Activated CD4-positive, alpha-beta T cell treated with anti-CD3 and anti-CD28 coated beads, Interleukin-2, amount 50 U/mL, for 16 hours (primary cell): Measurements from ENCODE around the gene NLRC4.
A peak's percentile ranks its signal among the peaks of the same experiment; 100 is the strongest.
"Not testable (repeated sequence)": the region's sequence is repeated elsewhere in the genome, so short reads cannot be mapped to it uniquely, and the experiment has no call there.

ENCODE experiments used
- DNase-seq: peaks from one replicate; pipeline ENCODE4 v3.0.0-alpha.2; 2020

Gene NLRC4

GRCh38 chr2:32246911-32247310 lies 17.8 kb downstream of the NLRC4 start:
- DNase-seq = no peak

GRCh38 chr2:32242331-32242730 lies 22.4 kb downstream of the NLRC4 start:
- DNase-seq = no peak

- no peak for DNase-seq
Observed at GRCh38 chr2:32237996-32238395, 26.7 kb downstream of the NLRC4 start.

GRCh38 chr2:32237488-32237887 lies 27.2 kb downstream of the NLRC4 start:
- no peak for DNase-seq

GRCh38 chr2:32235315-32235714 lies 29.4 kb downstream of the NLRC4 start:
- DNase-seq = no peak

GRCh38 chr2:32231959-32232358 lies 32.7 kb downstream of the NLRC4 start:
- no peak for DNase-seq

- DNase-seq = no peak
Observed at GRCh38 chr2:32229635-32230034, 35.1 kb downstream of the NLRC4 start.

GRCh38 chr2:32228181-32228580 lies 36.5 kb downstream of the NLRC4 start:
- DNase-seq = no peak

GRCh38 chr2:32227492-32227891 lies 37.2 kb downstream of the NLRC4 start:
- no peak for DNase-seq

GRCh38 chr2:32222966-32223365 lies 41.7 kb downstream of the NLRC4 start:
- no peak for DNase-seq

GRCh38 chr2:32220445-32220844 lies 44.2 kb downstream of the NLRC4 start:
- no peak for DNase-seq

GRCh38 chr2:32212295-32212694 lies 52.4 kb downstream of the NLRC4 start:
- DNase-seq = no peak

GRCh38 chr2:32210767-32211408 lies 53.8 kb downstream of the NLRC4 start:
- DNase-seq = no peak

GRCh38 chr2:32203428-32203827 lies 61.3 kb downstream of the NLRC4 start:
- DNase-seq = not testable (repeated sequence)

- DNase-seq = no peak
Observed at GRCh38 chr2:32200814-32201213, 63.9 kb downstream of the NLRC4 start.

GRCh38 chr2:32192418-32192817 lies 72.3 kb downstream of the NLRC4 start:
- peak; percentile 30 for DNase-seq

- no peak for DNase-seq
Observed at GRCh38 chr2:32189011-32189410, 75.7 kb downstream of the NLRC4 start.

GRCh38 chr2:32182667-32183066 lies 82.0 kb downstream of the NLRC4 start:
- DNase-seq = no peak
